Gastrocnemius medialis (tissue), 4 donors: ENCODE measurements around the gene PIPOX. TPM values are rescaled to one million over a fixed set of nuclear protein-coding genes. Genes with fewer than 3 reads are reported as not detected.
A peak's percentile ranks its signal among the peaks of the same experiment; 100 is the strongest.

ENCODE experiments used
- ATAC-seq, 2 donors: fragments of 150-250 bp; one replicate each; pipeline ENCODE4 v1.9.1; 2016
- DNase-seq, 2 donors: peaks; one replicate each; pipeline ENCODE4 v3.0.0-alpha.2; 2019
- H3K27ac ChIP-seq, 4 donors: fragments of 200-600 bp; sonication (generic); 1 replicate in 1 of 4; 2 replicates in 3 of 4; pipeline ENCODE4 v1.5.1; 2016 to 2018; ENCODE audit warnings: mild to moderate bottlenecking in 2 of 4, moderate library complexity in 1 of 4
- H3K27me3 ChIP-seq, 3 donors: fragments of 200-600 bp; sonication (generic) in 2 of 3; 1 replicate in 1 of 3; 2 replicates in 2 of 3; pipeline versions ENCODE4 v1.5.1 to v1.6.0; 2016 to 2019; ENCODE audit warnings: mild to moderate bottlenecking in 1 of 3, moderate library complexity in 1 of 3
- H3K36me3 ChIP-seq, 2 donors: fragments of 200-600 bp; sonication (generic) in 1 of 2; one replicate each; pipeline ENCODE4 v1.5.1; 2017 to 2018
- H3K4me1 ChIP-seq, 2 donors: fragments of 200-600 bp; sonication (generic) in 1 of 2; one replicate each; pipeline ENCODE4 v1.5.1; 2016 to 2017; ENCODE audit warnings: mild to moderate bottlenecking in 2 of 2
- H3K4me3 ChIP-seq, 4 donors: fragments of 200-600 bp; sonication (generic) in 3 of 4; 1 replicate in 1 of 4; 2 replicates in 3 of 4; pipeline ENCODE4 v1.5.1; 2016 to 2019; ENCODE audit warnings: mild to moderate bottlenecking in 2 of 4
- H3K9me3 ChIP-seq, 3 donors: fragments of 200-600 bp; sonication (generic) in 2 of 3; 1 replicate in 1 of 3; 2 replicates in 2 of 3; pipeline ENCODE4 v1.5.1; 2016 to 2019
- CTCF ChIP-seq, 5 experiments: fragments of 450-650 bp in 3 of 5; fragments of 200-600 bp in 2 of 5; sonication (generic) in 2 of 5; IDR thresholded peaks in 4 of 5; conservative IDR thresholded peaks in 1 of 5; 1 replicate in 4 of 5; 2 replicates in 1 of 5; pipeline ENCODE4 v1.5.1; 2016 to 2019; ENCODE audit warnings: antibody characterized with exemption in 5 of 5, mild to moderate bottlenecking in 3 of 5, moderate library complexity in 3 of 5
- POLR2A ChIP-seq, 2 donors: fragments of 450-650 bp; IDR thresholded peaks; one replicate each; pipeline ENCODE4 v1.6.1; 2017; ENCODE audit warnings: antibody characterized with exemption in 2 of 2, mild to moderate bottlenecking in 2 of 2, moderate library complexity in 2 of 2
- in situ Hi-C, 4 donors: fragments of 200-750 bp; cut with MboI; loops; one replicate each; pipeline versions ENCODE4 v1.15.0 to v1.8.0; 2017; ENCODE audit warnings: low sequenced_read_pairs in 4 of 4
- intact Hi-C: fragments of 100-400 bp; cut with DNase I; formaldehyde crosslinking; loops from one replicate; pipeline ENCODE4 v1.15.1; 2023; ENCODE audit warnings: low total_unique reads
- total RNA-seq, 4 donors: library from RNA; depleted of rRNA; stranded (reverse); fragments of >200 nt; gene quantifications; one replicate each; pipeline versions ENCODE4 v1.1.0 to v1.2.3, GENCODE V29; 2016

Gene PIPOX
- total RNA-seq, 4 donors from 2014 or later: 0.42 to 2.4 (median 1.1) TPM

DNA sequence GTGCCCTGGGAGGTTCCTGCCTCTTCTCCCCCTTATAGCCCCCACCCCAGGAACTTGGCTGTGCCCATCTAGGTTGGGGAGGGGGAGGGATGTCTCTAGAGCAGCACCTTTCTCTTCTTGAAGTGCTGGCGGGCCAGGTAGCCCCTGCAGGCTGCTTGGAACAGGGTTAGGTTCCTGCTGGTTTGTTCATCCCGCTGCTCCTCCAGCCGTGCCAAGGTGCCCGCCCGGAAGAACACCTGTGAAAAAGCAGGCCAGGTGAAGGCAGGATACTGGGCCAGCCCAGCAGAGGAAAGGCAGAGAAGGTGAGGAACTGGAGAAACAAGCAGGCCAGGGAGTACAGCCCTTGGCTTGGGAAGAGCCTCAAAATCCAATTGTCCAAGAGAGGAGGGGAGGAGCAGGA is 56.6 kb downstream of the PIPOX start:
- Histone ChIP-seq H3K4me3 (no peak overlapping the region), H3K4me1 (peaks cover 18 to 19% of the 10 kb centered on the region in 2 donors), H3K36me3 (peaks cover 3 to 95% of the 10 kb centered on the region in 2 donors), H3K9me3 (no peaks in the 10 kb centered on the region), H3K27me3 (no peaks in the 10 kb centered on the region), H3K27ac (peak overlapping the region in 1 of 4 donors; percentile 36)
- intact Hi-C loops (no loop called here), in situ Hi-C loops (no loop called here)
- ATAC-seq (no peak), DNase-seq (no peak)
- no peak for TF ChIP-seq CTCF (IDR thresholded peaks at IDR 0.05 in 4 of 5, conservative IDR thresholded peaks at IDR 0.05 in 1 of 5)
- TF ChIP-seq POLR2A (IDR thresholded peaks at IDR 0.05): no peak

GRCh38 chr17:29100296-29100695 is 57.4 kb downstream of the PIPOX start:
- DNase-seq (no peak), ATAC-seq (no peak)
- no peaks in the 10 kb centered on the region for H3K9me3 ChIP-seq
- no peak overlapping the region for H3K4me3 ChIP-seq
- H3K27ac ChIP-seq: peak overlapping the region in 1 of 4 donors; percentile 33
- peaks cover 3 to 93% of the 10 kb centered on the region in 2 donors for H3K36me3 ChIP-seq
- in situ Hi-C loops: loop anchor here in 1 of 4 donors (10.0 kb wide), 1 partner anchor 135 kb away; no protein-coding TSS in a partner anchor
- TF ChIP-seq POLR2A (IDR thresholded peaks at IDR 0.05) (no peak), CTCF (IDR thresholded peaks at IDR 0.05 in 4 of 5, conservative IDR thresholded peaks at IDR 0.05 in 1 of 5) (no peak)
- H3K4me1 ChIP-seq: peaks cover 18 to 19% of the 10 kb centered on the region in 2 donors
- intact Hi-C loops: no loop called here
- no peaks in the 10 kb centered on the region for H3K27me3 ChIP-seq

DNA sequence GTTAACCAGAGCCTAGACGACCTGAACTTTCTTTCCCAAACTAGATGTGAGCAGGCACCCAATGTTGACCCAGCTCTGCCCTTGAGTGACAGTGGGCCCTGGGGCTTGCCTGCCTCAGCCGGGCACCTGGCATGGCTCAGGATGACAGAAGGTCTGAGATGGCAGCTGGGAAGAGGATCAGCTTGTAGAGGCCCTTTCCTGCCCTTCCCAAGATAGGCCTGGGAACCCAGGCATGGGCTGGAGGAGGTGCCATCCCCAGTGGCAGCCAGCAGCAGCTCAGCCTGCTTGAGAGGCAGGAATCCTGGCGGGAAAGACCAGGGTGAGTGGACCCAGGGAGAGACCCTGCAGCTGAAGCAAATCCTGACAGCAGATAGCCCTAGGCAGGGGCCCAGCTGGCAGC is 59.1 kb downstream of the PIPOX start:
- Histone ChIP-seq H3K36me3 (peaks cover 2 to 93% of the 10 kb centered on the region in 2 donors), H3K4me3 (no peak overlapping the region), H3K27ac (peak overlapping the region; percentile 44 to 70 (median 59)), H3K9me3 (no peaks in the 10 kb centered on the region), H3K27me3 (no peaks in the 10 kb centered on the region), H3K4me1 (peaks cover 18 to 19% of the 10 kb centered on the region in 2 donors)
- intact Hi-C loops (no loop called here), in situ Hi-C loops (loop anchor here in 1 of 4 donors (10.0 kb wide), 1 partner anchor 137 kb away; no protein-coding TSS in a partner anchor)
- TF ChIP-seq POLR2A (IDR thresholded peaks at IDR 0.05) (no peak), CTCF (IDR thresholded peaks at IDR 0.05 in 4 of 5, conservative IDR thresholded peaks at IDR 0.05 in 1 of 5) (no peak)
- ATAC-seq: peak in 1 of 2 donors; percentile 22
- peak in 1 of 2 donors; percentile 52 for DNase-seq

DNA sequence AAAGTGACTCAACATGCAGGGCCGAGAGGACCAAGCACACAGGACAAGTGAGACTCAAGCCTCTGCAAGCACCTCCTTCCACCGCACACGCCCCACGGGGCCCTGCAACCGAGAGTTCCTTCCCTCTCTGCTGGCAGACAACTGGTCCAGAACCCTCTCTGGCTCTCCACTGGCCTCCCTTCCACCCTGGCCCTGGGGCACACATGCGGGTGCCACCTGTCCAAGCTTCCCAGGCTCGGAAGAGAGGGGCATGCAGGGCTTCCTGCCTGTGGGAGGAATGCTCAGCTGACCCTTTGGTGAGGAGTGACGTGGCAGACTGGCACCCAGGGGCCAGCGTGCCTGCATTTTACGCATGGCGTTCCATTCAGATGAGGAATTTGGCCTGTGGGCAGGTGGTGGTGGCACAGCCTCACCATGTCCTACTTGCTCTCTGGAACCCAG is 59.8 kb downstream of the PIPOX start:
- H3K9me3 ChIP-seq: no peaks in the 10 kb centered on the region
- ATAC-seq (peak in 1 of 2 donors; percentile 37), DNase-seq (peak in 1 of 2 donors; percentile 57)
- H3K27ac ChIP-seq: peak overlapping the region; percentile 44 to 70 (median 59)
- peaks cover 0 to 88% of the 10 kb centered on the region in 2 donors for H3K36me3 ChIP-seq
- in situ Hi-C loops (loop anchor here in 1 of 4 donors (10.0 kb wide), 1 partner anchor 138 kb away; no protein-coding TSS in a partner anchor), intact Hi-C loops (no loop called here)
- no peaks in the 10 kb centered on the region for H3K27me3 ChIP-seq
- H3K4me1 ChIP-seq: peaks cover 18 to 21% of the 10 kb centered on the region in 2 donors
- no peak for TF ChIP-seq POLR2A (IDR thresholded peaks at IDR 0.05)
- no peak for TF ChIP-seq CTCF (IDR thresholded peaks at IDR 0.05 in 4 of 5, conservative IDR thresholded peaks at IDR 0.05 in 1 of 5)
- H3K4me3 ChIP-seq: no peak overlapping the region
